Measurements from ENCODE around the gene ATP5IF1.

Gene ATP5IF1

DNA sequence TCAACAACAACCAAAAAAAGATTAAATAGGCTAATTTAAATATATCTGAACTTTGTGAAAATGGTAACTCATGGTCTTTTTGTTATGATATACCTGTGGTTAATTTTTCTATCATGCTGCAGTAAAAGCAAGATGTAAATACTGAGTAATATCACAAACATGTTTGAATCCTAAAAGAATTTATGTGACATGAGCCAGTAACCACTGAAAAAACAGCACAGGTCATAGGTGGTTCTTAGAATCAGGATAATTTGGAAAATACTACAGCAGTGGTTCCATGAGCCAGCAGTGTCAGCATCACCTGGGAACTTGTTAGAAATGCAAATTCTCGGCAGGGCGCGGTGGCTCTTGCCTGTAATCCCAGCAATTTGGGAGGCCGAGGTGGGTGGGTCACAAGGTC lies 4.1 kb downstream of the ATP5IF1 start:
- Histone ChIP-seq H3K27ac (no peak overlapping the region), H3K36me3 (peaks cover 3% of the 10 kb centered on the region), H3K27me3 (no peaks in the 10 kb centered on the region), H3K4me1 (ENCODE audit: control insufficient read depth in 1 of 2, insufficient read depth in 1 of 2, low read depth in 1 of 2, low read length in 1 of 2) (peaks cover 57 to 58% of the 10 kb centered on the region in 2 experiments), H3K9me3 (no peaks in the 10 kb centered on the region), H3K4me3 (ENCODE audit: low read depth in 1 of 2, low read length in 1 of 2) (no peak overlapping the region)
- TF ChIP-seq, protein P1, sequence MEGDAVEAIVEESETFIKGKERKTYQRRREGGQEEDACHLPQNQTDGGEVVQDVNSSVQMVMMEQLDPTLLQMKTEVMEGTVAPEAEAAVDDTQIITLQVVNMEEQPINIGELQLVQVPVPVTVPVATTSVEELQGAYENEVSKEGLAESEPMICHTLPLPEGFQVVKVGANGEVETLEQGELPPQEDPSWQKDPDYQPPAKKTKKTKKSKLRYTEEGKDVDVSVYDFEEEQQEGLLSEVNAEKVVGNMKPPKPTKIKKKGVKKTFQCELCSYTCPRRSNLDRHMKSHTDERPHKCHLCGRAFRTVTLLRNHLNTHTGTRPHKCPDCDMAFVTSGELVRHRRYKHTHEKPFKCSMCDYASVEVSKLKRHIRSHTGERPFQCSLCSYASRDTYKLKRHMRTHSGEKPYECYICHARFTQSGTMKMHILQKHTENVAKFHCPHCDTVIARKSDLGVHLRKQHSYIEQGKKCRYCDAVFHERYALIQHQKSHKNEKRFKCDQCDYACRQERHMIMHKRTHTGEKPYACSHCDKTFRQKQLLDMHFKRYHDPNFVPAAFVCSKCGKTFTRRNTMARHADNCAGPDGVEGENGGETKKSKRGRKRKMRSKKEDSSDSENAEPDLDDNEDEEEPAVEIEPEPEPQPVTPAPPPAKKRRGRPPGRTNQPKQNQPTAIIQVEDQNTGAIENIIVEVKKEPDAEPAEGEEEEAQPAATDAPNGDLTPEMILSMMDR (IDR thresholded peaks at IDR 0.05) = no peak

DNA sequence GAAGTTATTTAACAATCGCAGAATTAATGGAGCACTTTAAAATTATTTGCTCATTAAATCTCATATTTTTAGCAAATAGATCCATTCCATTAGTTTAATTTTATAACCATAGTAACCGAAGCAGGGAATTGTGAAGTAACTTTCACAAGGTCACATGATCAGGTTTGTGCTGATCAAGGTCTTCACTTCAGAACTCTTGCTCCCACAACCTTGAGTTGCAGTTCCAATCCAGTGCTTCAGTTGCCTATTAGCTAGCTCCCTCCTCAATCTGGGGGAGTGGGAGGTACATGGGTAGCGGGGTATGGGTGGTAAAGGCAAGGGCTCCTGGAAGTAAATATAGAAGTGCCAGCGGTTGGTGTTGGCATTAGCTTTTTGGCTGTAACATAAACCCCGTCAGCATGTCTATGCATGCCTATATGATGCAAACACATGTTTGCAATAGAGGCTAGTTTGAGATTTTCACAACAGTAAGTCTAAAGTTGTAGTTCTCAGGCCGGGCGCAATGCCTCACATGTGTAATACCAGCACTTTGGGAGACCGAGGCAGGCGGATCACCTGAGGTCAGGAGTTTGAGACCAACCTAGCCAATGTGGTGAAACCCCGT lies 5.8 kb downstream of the ATP5IF1 start:
- TF ChIP-seq, protein P1 (IDR thresholded peaks at IDR 0.05) = no peak
- Histone ChIP-seq H3K27me3 (no peaks in the 10 kb centered on the region), H3K4me3 (ENCODE audit: low read depth in 1 of 2, low read length in 1 of 2) (no peak overlapping the region), H3K9me3 (no peaks in the 10 kb centered on the region), H3K27ac (peak overlapping the region; percentile 2), H3K4me1 (ENCODE audit: control insufficient read depth in 1 of 2, insufficient read depth in 1 of 2, low read depth in 1 of 2, low read length in 1 of 2) (peaks cover 58 to 61% of the 10 kb centered on the region in 2 experiments), H3K36me3 (peaks cover 3% of the 10 kb centered on the region)

DNA sequence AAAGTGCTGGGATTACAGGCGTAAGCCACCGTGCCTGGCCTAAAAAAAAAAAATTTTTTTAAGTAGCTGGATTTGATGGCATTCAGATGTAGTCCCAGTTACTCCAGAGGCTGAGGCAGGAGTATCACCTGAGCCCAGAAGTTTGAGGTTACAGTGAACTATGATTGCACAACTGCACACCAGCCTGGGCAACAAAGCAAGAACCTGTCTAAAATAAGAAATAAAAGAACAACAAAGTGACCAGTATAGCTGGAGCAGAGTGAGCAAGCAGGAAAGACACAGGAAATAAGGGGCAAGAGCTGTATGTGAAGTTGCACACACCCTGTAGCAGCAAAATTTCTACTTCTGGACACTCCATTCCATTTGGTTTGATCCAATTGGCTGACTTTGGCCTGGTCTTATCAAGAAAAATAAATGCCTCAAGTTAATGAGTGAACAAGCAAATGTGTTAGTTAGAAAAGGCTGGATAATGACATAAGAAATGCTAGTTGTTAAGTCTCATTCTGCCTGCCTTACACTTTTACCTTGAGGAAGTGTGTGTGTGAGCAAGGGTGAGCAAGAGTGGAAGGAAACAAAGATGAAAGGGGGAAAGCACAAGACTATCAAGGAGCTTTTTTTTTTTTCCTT lies 7.9 kb downstream of the ATP5IF1 start:
- TF ChIP-seq, protein P1 (IDR thresholded peaks at IDR 0.05) = no peak
- Histone ChIP-seq H3K4me1 (ENCODE audit: control insufficient read depth in 1 of 2, insufficient read depth in 1 of 2, low read depth in 1 of 2, low read length in 1 of 2) (peaks cover 66 to 68% of the 10 kb centered on the region in 2 experiments), H3K4me3 (ENCODE audit: low read depth in 1 of 2, low read length in 1 of 2) (peak overlapping the region in 1 of 2 experiments; percentile 3), H3K36me3 (no peaks in the 10 kb centered on the region), H3K27ac (peak overlapping the region; percentile 93), H3K27me3 (no peaks in the 10 kb centered on the region), H3K9me3 (no peaks in the 10 kb centered on the region)

DNA sequence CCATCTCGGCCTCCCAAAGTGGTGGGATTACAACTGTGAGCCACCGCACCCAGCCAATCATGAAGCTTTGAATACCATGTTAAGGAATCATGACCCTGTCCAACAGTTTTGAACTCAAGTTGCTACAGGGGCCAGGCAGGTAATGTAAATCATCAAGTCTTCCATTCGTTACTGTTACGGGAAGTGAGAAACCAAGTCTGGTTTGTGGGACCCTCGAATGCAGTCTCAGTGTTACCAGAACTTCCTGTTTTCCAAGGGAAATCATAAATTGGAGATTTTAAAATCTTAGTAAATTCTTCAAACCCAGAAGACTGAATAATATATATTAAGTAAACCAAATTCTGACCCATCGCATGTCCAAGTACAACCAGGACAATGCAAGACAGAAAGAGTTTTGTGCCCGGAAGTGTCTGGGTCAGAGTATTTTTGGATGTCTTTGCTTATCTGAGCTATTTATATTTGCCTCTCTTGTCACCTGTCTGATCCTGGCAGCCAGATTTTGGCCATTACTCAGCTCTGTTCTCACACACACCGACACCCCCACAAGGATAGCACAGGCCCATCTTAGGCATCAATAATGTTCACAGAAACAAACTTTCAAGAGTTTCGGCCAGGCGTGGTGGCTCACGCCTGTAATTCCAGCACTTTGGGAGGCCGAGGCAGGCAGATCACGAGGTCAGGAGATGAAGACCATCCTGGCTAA lies 8.8 kb downstream of the ATP5IF1 start:
- TF ChIP-seq, protein P1 (IDR thresholded peaks at IDR 0.05) = no peak
- H3K27ac ChIP-seq = peak overlapping the region; percentile 93
- H3K9me3 ChIP-seq = no peaks in the 10 kb centered on the region
- H3K4me1 ChIP-seq (ENCODE audit: control insufficient read depth in 1 of 2, insufficient read depth in 1 of 2, low read depth in 1 of 2, low read length in 1 of 2) = peaks cover 75 to 77% of the 10 kb centered on the region in 2 experiments
- H3K27me3 ChIP-seq = no peaks in the 10 kb centered on the region
- H3K36me3 ChIP-seq = no peaks in the 10 kb centered on the region
- H3K4me3 ChIP-seq (ENCODE audit: low read depth in 1 of 2, low read length in 1 of 2) = peak overlapping the region in 1 of 2 experiments; percentile 3

DNA sequence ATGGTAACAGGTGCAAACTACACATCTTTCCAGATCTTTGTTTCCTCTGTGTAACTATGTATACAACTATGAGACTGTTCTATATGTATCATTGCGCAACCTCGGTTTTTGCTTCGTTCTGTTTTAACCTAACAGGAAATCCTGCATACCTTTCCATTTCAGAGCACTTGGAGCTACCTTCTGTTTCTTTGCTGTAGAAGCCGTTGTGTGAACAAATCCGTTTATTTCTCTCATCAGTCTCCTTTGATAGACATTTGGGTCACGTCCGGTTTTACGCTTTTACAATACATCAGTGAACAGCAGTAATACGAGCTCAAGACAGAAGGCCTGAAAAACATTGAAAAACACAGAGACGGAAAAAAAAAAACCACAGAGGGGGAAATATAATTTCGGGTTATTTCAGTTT lies 10.5 kb downstream of the ATP5IF1 start:
- H3K4me3 ChIP-seq (ENCODE audit: low read depth in 1 of 2, low read length in 1 of 2) = peak overlapping the region; percentile 69 to 83
- peaks cover 92 to 94% of the 10 kb centered on the region in 2 experiments for H3K4me1 ChIP-seq (ENCODE audit: control insufficient read depth in 1 of 2, insufficient read depth in 1 of 2, low read depth in 1 of 2, low read length in 1 of 2)
- no peaks in the 10 kb centered on the region for H3K27me3 ChIP-seq
- no peaks in the 10 kb centered on the region for H3K9me3 ChIP-seq
- TF ChIP-seq, protein P1 (IDR thresholded peaks at IDR 0.05) = no peak
- peak overlapping the region; percentile 93 for H3K27ac ChIP-seq
- no peaks in the 10 kb centered on the region for H3K36me3 ChIP-seq

Data from neutrophil (primary cell).